ENCODE measurements around the gene PLA2G7. TPM values are rescaled to one million over a fixed set of nuclear protein-coding genes. Genes with fewer than 3 reads are reported as not detected.

PLA2G7 gene
- polyA plus RNA-seq, 3 donors: 10.2 to 53.5 (median 24.4) TPM

DNA sequence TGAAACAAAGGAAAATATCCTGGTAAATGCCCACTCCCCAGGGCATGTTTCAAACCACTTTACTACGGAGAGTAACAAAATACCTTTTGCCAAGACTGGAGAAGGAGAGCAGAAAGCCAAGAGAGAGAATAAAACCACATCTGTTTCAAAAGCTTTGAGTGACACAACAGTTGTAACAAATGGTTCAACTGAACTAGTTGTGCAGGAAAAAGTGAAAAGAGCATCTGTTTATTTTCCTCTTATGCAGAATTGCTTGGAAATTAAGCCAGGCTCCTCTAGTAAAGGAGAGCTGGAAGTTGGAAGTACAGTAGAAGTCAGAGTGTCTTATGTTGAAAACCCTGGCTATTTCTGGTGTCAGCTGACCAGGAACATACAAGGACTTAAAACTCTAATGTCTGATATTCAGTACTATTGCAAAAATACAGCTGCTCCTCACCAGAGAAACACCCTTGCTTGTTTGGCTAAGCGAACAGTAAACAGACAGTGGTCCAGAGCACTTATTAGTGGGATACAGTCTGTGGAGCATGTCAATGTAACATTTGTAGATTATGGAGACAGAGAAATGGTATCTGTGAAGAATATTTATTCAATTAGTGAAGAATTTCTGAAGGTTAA is 44.9 kb downstream of the PLA2G7 start:
- no CpG with 5 or more reads among the region's 2 CpGs for WGBS (ENCODE audit: insufficient coverage)
- no peak for DNase-seq
- Histone ChIP-seq H3K36me3 (replicated peaks in 1 of 2; ENCODE audit: control insufficient read depth in 1 of 2, insufficient read depth in 2 of 2, low read length in 2 of 2) (no peaks in the 10 kb centered on the region), H3K4me1 (ENCODE audit: control insufficient read depth in 1 of 2, insufficient read depth in 2 of 2, low read length in 2 of 2) (no peaks in the 10 kb centered on the region), H3K9ac (ENCODE audit: insufficient read depth, low read length, poor library complexity, severe bottlenecking) (no peak overlapping the region), H3K27ac (ENCODE audit: low read depth in 1 of 2, low read length in 2 of 2) (no peak overlapping the region), H2AFZ (ENCODE audit: insufficient read depth, low read depth, low read length, poor library complexity, severe bottlenecking) (no peak overlapping the region), H3K9me3 (replicated peaks in 1 of 2; ENCODE audit: control insufficient read depth in 1 of 2, insufficient read depth in 1 of 2, low read length in 2 of 2) (peaks cover 6 to 16% of the 10 kb centered on the region in 2 donors), H4K20me1 (ENCODE audit: insufficient read depth, low read length) (no peaks in the 10 kb centered on the region), H3K4me2 (replicated peaks; ENCODE audit: extremely low read depth, low read length, poor library complexity, severe bottlenecking) (no peak overlapping the region), H3K79me2 (ENCODE audit: insufficient read depth, low read length) (no peaks in the 10 kb centered on the region), H3K27me3 (ENCODE audit: control insufficient read depth in 2 of 2, insufficient read depth in 2 of 2, low read length in 2 of 2) (no peaks in the 10 kb centered on the region), H3K4me3 (replicated peaks in 1 of 3; ENCODE audit: low read depth in 2 of 3, low read length in 3 of 3) (no peak overlapping the region)
- no peak overlapping the region for H3K4me3 Mint-ChIP-seq
- intact Hi-C loops (cut with micrococcal nuclease): loop anchor here in 1 of 2 donors (5.0 kb wide), 1 partner anchor 372 kb away; no protein-coding TSS in a partner anchor
- H3K36me3 Mint-ChIP-seq: no peaks in the 10 kb centered on the region
- H3K9me3 Mint-ChIP-seq: peaks cover 0 to 19% (median 14%) of the 10 kb centered on the region in 7 donors
- TF ChIP-seq, protein P1, sequence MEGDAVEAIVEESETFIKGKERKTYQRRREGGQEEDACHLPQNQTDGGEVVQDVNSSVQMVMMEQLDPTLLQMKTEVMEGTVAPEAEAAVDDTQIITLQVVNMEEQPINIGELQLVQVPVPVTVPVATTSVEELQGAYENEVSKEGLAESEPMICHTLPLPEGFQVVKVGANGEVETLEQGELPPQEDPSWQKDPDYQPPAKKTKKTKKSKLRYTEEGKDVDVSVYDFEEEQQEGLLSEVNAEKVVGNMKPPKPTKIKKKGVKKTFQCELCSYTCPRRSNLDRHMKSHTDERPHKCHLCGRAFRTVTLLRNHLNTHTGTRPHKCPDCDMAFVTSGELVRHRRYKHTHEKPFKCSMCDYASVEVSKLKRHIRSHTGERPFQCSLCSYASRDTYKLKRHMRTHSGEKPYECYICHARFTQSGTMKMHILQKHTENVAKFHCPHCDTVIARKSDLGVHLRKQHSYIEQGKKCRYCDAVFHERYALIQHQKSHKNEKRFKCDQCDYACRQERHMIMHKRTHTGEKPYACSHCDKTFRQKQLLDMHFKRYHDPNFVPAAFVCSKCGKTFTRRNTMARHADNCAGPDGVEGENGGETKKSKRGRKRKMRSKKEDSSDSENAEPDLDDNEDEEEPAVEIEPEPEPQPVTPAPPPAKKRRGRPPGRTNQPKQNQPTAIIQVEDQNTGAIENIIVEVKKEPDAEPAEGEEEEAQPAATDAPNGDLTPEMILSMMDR (IDR thresholded peaks at IDR 0.05): no peak
- no peak overlapping the region for H3K27ac Mint-ChIP-seq
- H3K27me3 Mint-ChIP-seq (ENCODE audit: low read depth in 3 of 3): peaks cover 0 to 3% (median 0%) of the 10 kb centered on the region in 3 donors
- H3K4me1 Mint-ChIP-seq: no peaks in the 10 kb centered on the region

DNA sequence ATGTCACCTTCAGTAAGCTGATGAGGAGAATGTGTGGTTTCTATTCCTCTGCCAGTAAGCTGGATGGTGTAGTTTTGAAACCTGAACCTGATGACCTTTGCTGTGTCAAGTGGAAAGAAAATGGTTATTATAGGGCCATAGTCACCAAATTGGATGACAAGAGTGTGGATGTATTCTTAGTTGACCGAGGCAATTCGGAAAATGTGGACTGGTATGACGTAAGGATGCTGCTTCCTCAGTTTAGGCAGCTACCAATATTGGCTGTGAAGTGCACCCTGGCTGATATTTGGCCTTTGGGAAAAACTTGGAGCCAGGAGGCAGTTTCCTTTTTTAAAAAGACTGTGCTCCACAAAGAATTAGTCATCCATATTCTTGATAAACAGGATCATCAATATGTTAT is 45.5 kb downstream of the PLA2G7 start:
- peaks cover 6 to 16% of the 10 kb centered on the region in 2 donors for H3K9me3 ChIP-seq (replicated peaks in 1 of 2; ENCODE audit: control insufficient read depth in 1 of 2, insufficient read depth in 1 of 2, low read length in 2 of 2)
- no peaks in the 10 kb centered on the region for H3K27me3 ChIP-seq (ENCODE audit: control insufficient read depth in 2 of 2, insufficient read depth in 2 of 2, low read length in 2 of 2)
- Mint-ChIP-seq H3K36me3 (no peaks in the 10 kb centered on the region), H3K27ac (no peak overlapping the region), H3K9me3 (peaks cover 0 to 19% (median 14%) of the 10 kb centered on the region in 7 donors), H3K4me1 (no peaks in the 10 kb centered on the region), H3K4me3 (no peak overlapping the region), H3K27me3 (ENCODE audit: low read depth in 3 of 3) (peaks cover 0 to 3% (median 0%) of the 10 kb centered on the region in 3 donors)
- TF ChIP-seq, protein P1 (IDR thresholded peaks at IDR 0.05): no peak
- H3K4me3 ChIP-seq (replicated peaks in 1 of 3; ENCODE audit: low read depth in 2 of 3, low read length in 3 of 3): no peak overlapping the region
- intact Hi-C loops (cut with micrococcal nuclease): loop anchor here in 1 of 2 donors (5.0 kb wide), 1 partner anchor 373 kb away; no protein-coding TSS in a partner anchor
- H3K9ac ChIP-seq (ENCODE audit: insufficient read depth, low read length, poor library complexity, severe bottlenecking): no peak overlapping the region
- H3K36me3 ChIP-seq (replicated peaks in 1 of 2; ENCODE audit: control insufficient read depth in 1 of 2, insufficient read depth in 2 of 2, low read length in 2 of 2): no peaks in the 10 kb centered on the region
- no peaks in the 10 kb centered on the region for H3K79me2 ChIP-seq (ENCODE audit: insufficient read depth, low read length)
- no peak overlapping the region for H2AFZ ChIP-seq (ENCODE audit: insufficient read depth, low read depth, low read length, poor library complexity, severe bottlenecking)
- 100% methylated on average over 3 of the region's 3 CpGs for WGBS (ENCODE audit: insufficient coverage)
- no peak overlapping the region for H3K4me2 ChIP-seq (replicated peaks; ENCODE audit: extremely low read depth, low read length, poor library complexity, severe bottlenecking)
- no peaks in the 10 kb centered on the region for H4K20me1 ChIP-seq (ENCODE audit: insufficient read depth, low read length)
- H3K27ac ChIP-seq (ENCODE audit: low read depth in 1 of 2, low read length in 2 of 2): no peak overlapping the region
- DNase-seq: no peak
- no peaks in the 10 kb centered on the region for H3K4me1 ChIP-seq (ENCODE audit: control insufficient read depth in 1 of 2, insufficient read depth in 2 of 2, low read length in 2 of 2)

Data from CD14-positive monocyte (primary cell).